Epithelial cell of proximal tubule (primary cell): ENCODE data around the gene RPL36. TPM values are rescaled to one million over a fixed set of nuclear protein-coding genes. Genes with fewer than 3 reads are reported as not detected.

Experiments
- DNase-seq: peaks from one replicate; pipeline ENCODE4 v3.0.0-alpha.2; 2011; ENCODE audit warnings: low read depth
- H3K4me3 ChIP-seq: 2 replicates; pipeline ENCODE4 v1.5.1; 2011; ENCODE audit warnings: low read depth, mild to moderate bottlenecking, low read length
- total RNA-seq: library from RNA; depleted of rRNA; stranded (reverse); fragments of >200 nt; gene quantifications from 2 replicates; pipeline ENCODE4 v1.2.3, GENCODE V29; 2015
- TF ChIP-seq, protein P1 (sequence below): conservative IDR thresholded peaks from 2 replicates; pipeline ENCODE4 v1.5.1; 2012; ENCODE audit warnings: low read depth, mild to moderate bottlenecking, low read length

The RPL36 gene
- total RNA-seq, 1 donor from 2014 or later = 808 TPM

DNA sequence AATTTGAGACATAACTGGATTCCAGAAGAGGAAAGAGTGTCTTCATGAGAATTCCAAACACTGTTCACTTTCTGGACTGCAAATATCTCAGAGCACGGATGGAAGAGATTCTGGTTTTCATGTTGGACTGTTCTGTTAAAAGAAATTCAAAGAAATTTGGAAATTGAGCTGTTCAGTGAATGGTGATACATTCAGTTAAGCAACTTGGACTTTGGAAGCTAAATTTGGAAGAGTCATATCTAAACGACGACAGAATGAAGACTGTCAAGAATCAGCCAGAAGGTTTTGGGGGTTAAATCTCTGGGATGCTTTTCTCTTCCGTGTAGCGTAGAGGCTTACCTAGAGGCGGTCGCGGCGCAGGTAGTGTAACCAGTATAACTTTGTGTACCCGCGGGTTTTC, 41.6 kb upstream of the RPL36 start:
- H3K4me3 ChIP-seq = no peak overlapping the region
- DNase-seq = no peak
- TF ChIP-seq, protein P1, sequence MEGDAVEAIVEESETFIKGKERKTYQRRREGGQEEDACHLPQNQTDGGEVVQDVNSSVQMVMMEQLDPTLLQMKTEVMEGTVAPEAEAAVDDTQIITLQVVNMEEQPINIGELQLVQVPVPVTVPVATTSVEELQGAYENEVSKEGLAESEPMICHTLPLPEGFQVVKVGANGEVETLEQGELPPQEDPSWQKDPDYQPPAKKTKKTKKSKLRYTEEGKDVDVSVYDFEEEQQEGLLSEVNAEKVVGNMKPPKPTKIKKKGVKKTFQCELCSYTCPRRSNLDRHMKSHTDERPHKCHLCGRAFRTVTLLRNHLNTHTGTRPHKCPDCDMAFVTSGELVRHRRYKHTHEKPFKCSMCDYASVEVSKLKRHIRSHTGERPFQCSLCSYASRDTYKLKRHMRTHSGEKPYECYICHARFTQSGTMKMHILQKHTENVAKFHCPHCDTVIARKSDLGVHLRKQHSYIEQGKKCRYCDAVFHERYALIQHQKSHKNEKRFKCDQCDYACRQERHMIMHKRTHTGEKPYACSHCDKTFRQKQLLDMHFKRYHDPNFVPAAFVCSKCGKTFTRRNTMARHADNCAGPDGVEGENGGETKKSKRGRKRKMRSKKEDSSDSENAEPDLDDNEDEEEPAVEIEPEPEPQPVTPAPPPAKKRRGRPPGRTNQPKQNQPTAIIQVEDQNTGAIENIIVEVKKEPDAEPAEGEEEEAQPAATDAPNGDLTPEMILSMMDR = no peak

DNA sequence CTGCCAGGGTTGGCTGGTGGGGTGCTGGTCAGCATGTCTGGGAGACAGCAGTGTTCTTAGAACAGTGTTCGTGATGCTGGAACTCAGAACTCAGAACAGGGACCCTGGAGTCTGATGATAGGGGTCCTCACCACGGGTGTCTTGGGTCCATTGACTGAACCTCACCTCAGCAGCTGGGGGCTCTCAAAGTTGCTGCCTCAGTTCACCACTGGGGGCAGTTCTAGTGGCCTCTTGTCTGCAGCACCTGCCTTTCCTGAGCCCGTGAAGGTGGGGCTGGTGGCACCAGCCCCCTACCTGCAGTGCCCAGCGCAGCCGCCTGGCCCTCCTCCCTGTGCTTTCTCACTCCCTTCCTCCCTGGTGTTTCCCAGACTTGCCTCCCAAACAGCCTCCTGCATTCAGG, 38.7 kb upstream of the RPL36 start:
- no peak for DNase-seq

GRCh38 chr19:5652261-5652660, 37.8 kb upstream of the RPL36 start:
- TF ChIP-seq, protein P1 = no peak
- H3K4me3 ChIP-seq = no peak overlapping the region
- no peak for DNase-seq

More for the DNA sequence above, 38.7 kb upstream of the RPL36 start:
- no peak overlapping the region for H3K4me3 ChIP-seq
- TF ChIP-seq, protein P1 = no peak

- TF ChIP-seq, protein P1 = no peak
- H3K4me3 ChIP-seq = no peak overlapping the region
- no peak for DNase-seq
Observed at GRCh38 chr19:5654931-5655330, 35.2 kb upstream of the RPL36 start.

GRCh38 chr19:5655412-5655811, 34.7 kb upstream of the RPL36 start:
- DNase-seq = no peak
- H3K4me3 ChIP-seq = no peak overlapping the region
- TF ChIP-seq, protein P1 = no peak

GRCh38 chr19:5661483-5661882, 28.6 kb upstream of the RPL36 start:
- TF ChIP-seq, protein P1 = no peak
- DNase-seq = no peak
- no peak overlapping the region for H3K4me3 ChIP-seq

GRCh38 chr19:5663904-5664303, 26.2 kb upstream of the RPL36 start:
- TF ChIP-seq, protein P1 = no peak
- DNase-seq = no peak
- H3K4me3 ChIP-seq = no peak overlapping the region
